ENCODE data around the gene ZNF536. TPM values are rescaled to one million over a fixed set of nuclear protein-coding genes. Genes with fewer than 3 reads are reported as not detected.

The ZNF536 gene
- total and polyA plus RNA-seq, 10 of the 15 experiments (the other 5 are each of a cell fraction or from before 2014, with no cell fraction given), result not detected

DNA sequence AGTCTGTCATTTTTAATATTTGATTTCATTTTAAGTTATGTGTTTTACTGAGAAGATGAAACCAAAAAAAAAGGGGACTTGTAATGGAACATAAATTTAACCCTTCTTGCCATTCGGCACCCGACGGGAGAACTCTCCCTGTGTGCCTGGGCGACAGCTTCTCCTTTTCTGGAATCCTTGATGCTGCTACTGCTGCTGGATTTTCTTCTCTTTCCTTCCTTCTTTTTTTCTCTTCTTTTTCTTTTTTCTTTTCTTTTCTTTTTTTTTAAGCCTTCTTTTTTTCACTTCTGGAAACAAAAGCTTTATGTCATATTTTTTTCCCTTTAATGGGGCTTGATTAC, 11.1 kb upstream of the ZNF536 start:
- BruUV-seq (replicated peaks), result no TSS peak

More for the DNA sequence above, 11.1 kb upstream of the ZNF536 start:
- H3K4me3 ChIP-seq, result no peak overlapping the region
- H2AFZ ChIP-seq (ENCODE audit: control insufficient read depth, low read depth, low read length), result no peak overlapping the region
- ATAC-seq (no peak), FAIRE-seq (no peak), DNase-seq (ENCODE audit: low read depth, low spot score) (no peak)
- H3K36me3 ChIP-seq (ENCODE audit: control insufficient read depth in 2 of 2, insufficient read depth in 2 of 2, low read length in 1 of 2), result no peaks in the 10 kb centered on the region
- 34% methylated on average over 4 of the region's 4 CpGs for WGBS (ENCODE audit: insufficient coverage, insufficient replicate concordance, low lambda C conversion rate, missing lambda C conversion rate)
- H3K27me3 ChIP-seq (replicated peaks in 1 of 2; ENCODE audit: control insufficient read depth in 2 of 2, insufficient read depth in 2 of 2, low read length in 1 of 2), result peaks cover 0 to 5% of the 10 kb centered on the region in 2 experiments; a peak in 1 of 4 replicates
- POLR2A ChIA-PET, result no interaction called here
- CTCF ChIA-PET, result no interaction called here
- no peaks in the 10 kb centered on the region for H3K79me2 ChIP-seq (ENCODE audit: control insufficient read depth, insufficient read depth, low read length)
- in situ Hi-C loops (cut with MboI) (no loop called here), intact Hi-C loops (cut with micrococcal nuclease; ENCODE audit: unreplicated experiment) (no loop called here)
- TF ChIP-seq ZNF592 (IDR thresholded peaks at IDR 0.05), result no peak
- TF ChIP-seq SIN3A (IDR thresholded peaks at IDR 0.05; ENCODE audit: low read depth, low read length), result no peak
- TF ChIP-seq, protein P1, sequence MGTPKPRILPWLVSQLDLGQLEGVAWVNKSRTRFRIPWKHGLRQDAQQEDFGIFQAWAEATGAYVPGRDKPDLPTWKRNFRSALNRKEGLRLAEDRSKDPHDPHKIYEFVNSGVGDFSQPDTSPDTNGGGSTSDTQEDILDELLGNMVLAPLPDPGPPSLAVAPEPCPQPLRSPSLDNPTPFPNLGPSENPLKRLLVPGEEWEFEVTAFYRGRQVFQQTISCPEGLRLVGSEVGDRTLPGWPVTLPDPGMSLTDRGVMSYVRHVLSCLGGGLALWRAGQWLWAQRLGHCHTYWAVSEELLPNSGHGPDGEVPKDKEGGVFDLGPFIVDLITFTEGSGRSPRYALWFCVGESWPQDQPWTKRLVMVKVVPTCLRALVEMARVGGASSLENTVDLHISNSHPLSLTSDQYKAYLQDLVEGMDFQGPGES (IDR thresholded peaks at IDR 0.05), result no peak
- no peak for TF ChIP-seq MEF2A (IDR thresholded peaks at IDR 0.05; ENCODE audit: insufficient read depth, low read depth, low read length)
- TF ChIP-seq NR2C2 (IDR thresholded peaks at IDR 0.05; ENCODE audit: borderline replicate concordance, control insufficient read depth, insufficient read length, low read depth), result no peak
- no peak for TF ChIP-seq SP1 (IDR thresholded peaks at IDR 0.05; ENCODE audit: low read depth, low read length)
- no peak for TF ChIP-seq HDGF (IDR thresholded peaks at IDR 0.05)
- no peak for TF ChIP-seq TCF12 (IDR thresholded peaks at IDR 0.05; ENCODE audit: low read depth, low read length)
- H3K9ac ChIP-seq (ENCODE audit: control insufficient read depth, insufficient read depth, low read length), result no peak overlapping the region
- no peak overlapping the region for H3K4me2 ChIP-seq (ENCODE audit: control insufficient read depth, insufficient read depth)
- H4K20me1 ChIP-seq (ENCODE audit: control insufficient read depth, insufficient read depth), result no peaks in the 10 kb centered on the region
- SMC1A ChIA-PET (ENCODE audit: uncharacterized antibody, unreplicated experiment), result no interaction called here
- H3K4me1 ChIP-seq (ENCODE audit: control insufficient read depth, insufficient read depth, low read length), result no peaks in the 10 kb centered on the region
- H3K27ac ChIP-seq (ENCODE audit: control insufficient read depth, insufficient read depth), result no peak overlapping the region
- RAD21 ChIA-PET (ENCODE audit: unreplicated experiment), result no interaction called here
- H3K9me3 ChIP-seq (replicated peaks; ENCODE audit: control insufficient read depth, insufficient read depth, low read length), result no peaks in the 10 kb centered on the region
